NCI-H2196 treated with DMSO at 0.1 percent for 48 hours (cell line): ENCODE results near the gene SRSF3.
"Not testable (repeated sequence)": the region's sequence is repeated elsewhere in the genome, so short reads cannot be mapped to it uniquely, and the experiment has no call there.

ENCODE experiments used
- DNase-seq: peaks from one replicate; lab custom pipeline; 2025; ENCODE audit not compliant: unreplicated experiment; lab: John Stamatoyannopoulos, UW

Gene SRSF3

GRCh38 chr6:36604090-36605060, 10.2 kb downstream of the SRSF3 start:
- DNase-seq, result no peak

GRCh38 chr6:36605143-36605542, 11.0 kb downstream of the SRSF3 start:
- no peak for DNase-seq

- no peak for DNase-seq
Measured at GRCh38 chr6:36605560-36606391, 11.6 kb downstream of the SRSF3 start.

GRCh38 chr6:36607305-36607682, 13.1 kb downstream of the SRSF3 start:
- not testable (repeated sequence) for DNase-seq

- no peak for DNase-seq
Measured at GRCh38 chr6:36607683-36608386, 13.7 kb downstream of the SRSF3 start.

GRCh38 chr6:36608788-36609563, 14.8 kb downstream of the SRSF3 start:
- no peak for DNase-seq

GRCh38 chr6:36609582-36609981, 15.4 kb downstream of the SRSF3 start:
- no peak for DNase-seq

GRCh38 chr6:36610041-36610955, 16.1 kb downstream of the SRSF3 start:
- DNase-seq, result no peak

GRCh38 chr6:36610956-36611336, 16.8 kb downstream of the SRSF3 start:
- no peak for DNase-seq

GRCh38 chr6:36611679-36612078, 17.5 kb downstream of the SRSF3 start:
- not testable (repeated sequence) for DNase-seq

GRCh38 chr6:36612101-36612625, 18.0 kb downstream of the SRSF3 start:
- DNase-seq, result no peak

- no peak for DNase-seq
Measured at GRCh38 chr6:36613200-36613995, 19.2 kb downstream of the SRSF3 start.

- DNase-seq, result peak; percentile 68
Measured at GRCh38 chr6:36615018-36615761, 21.0 kb downstream of the SRSF3 start.

GRCh38 chr6:36616893-36617521, 22.8 kb downstream of the SRSF3 start:
- DNase-seq, result peak; percentile 93

GRCh38 chr6:36618366-36619355, 24.5 kb downstream of the SRSF3 start:
- no peak for DNase-seq

- no peak for DNase-seq
Measured at GRCh38 chr6:36621371-36621855, 27.3 kb downstream of the SRSF3 start.
